IPS-15b (cell line): Measurements from ENCODE around the gene CEMIP.

Source experiments
- H3K27me3 ChIP-seq: one replicate; pipeline ENCODE4 v1.6.1; 2013; ENCODE audit warnings: low read length; ENCODE audit not compliant: control insufficient read depth, insufficient read depth
- H3K36me3 ChIP-seq: one replicate; pipeline ENCODE4 v1.6.1; 2013; ENCODE audit warnings: low read length; ENCODE audit not compliant: control insufficient read depth, insufficient read depth
- H3K4me1 ChIP-seq: one replicate; pipeline ENCODE4 v1.6.1; 2013; ENCODE audit warnings: mild to moderate bottlenecking, low read length; ENCODE audit not compliant: control insufficient read depth, insufficient read depth
- H3K4me3 ChIP-seq: one replicate; pipeline ENCODE4 v1.5.1; 2013; ENCODE audit warnings: low read depth, low read length
- H3K9ac ChIP-seq: one replicate; pipeline ENCODE4 v1.6.1; 2013; ENCODE audit warnings: low read depth, mild to moderate bottlenecking, low read length
- H3K9me3 ChIP-seq: one replicate; pipeline ENCODE4 v1.6.1; 2013; ENCODE audit warnings: mild to moderate bottlenecking, low read length; ENCODE audit not compliant: control insufficient read depth, insufficient read depth

Gene CEMIP

DNA sequence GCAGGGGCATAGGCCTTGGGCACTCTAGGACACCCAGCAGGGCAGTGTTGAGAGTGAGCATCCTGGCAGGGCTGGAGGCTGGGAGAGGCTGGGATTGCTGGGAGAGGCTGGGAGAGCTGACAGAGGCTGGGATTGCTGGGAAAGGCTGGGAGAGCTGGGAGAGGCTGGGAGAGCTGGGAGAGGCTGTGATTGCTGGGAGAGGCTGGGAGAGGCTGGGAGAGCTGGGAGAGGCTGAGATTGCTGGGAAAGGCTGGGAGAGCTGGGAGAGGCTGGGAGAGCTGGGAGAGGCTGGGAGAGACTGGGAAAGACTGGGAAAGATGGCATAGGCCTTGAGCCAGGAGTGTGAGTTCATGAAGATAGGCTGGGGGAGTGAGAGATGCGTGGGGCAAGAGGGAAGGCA lies 132.7 kb downstream of the CEMIP start:
- H3K9ac ChIP-seq, result no peak overlapping the region
- no peaks in the 10 kb centered on the region for H3K9me3 ChIP-seq
- H3K4me1 ChIP-seq, result peaks cover 8% of the 10 kb centered on the region
- no peak overlapping the region for H3K4me3 ChIP-seq
- H3K36me3 ChIP-seq, result no peaks in the 10 kb centered on the region
- H3K27me3 ChIP-seq, result no peaks in the 10 kb centered on the region

DNA sequence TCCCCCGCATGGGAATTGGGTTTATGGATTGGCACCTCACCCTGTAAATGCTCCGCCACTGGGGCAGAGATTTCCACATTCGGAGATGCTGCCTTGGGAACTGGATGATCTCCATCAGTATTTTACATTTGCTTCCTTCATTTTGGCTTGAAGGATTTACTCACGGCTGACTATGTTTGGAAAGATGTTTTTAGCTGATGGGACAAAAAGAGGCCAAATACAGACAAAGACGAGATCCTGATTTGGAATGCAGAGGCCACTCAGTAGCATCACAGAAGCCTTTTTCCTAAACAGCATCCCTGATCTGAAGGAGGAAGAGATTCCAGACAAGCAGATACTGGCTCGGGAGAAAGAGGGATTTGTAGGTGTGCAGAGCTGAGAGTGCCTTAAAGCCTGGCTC lies 133.5 kb downstream of the CEMIP start:
- H3K4me3 ChIP-seq, result no peak overlapping the region
- no peaks in the 10 kb centered on the region for H3K36me3 ChIP-seq
- H3K9ac ChIP-seq, result no peak overlapping the region
- no peaks in the 10 kb centered on the region for H3K27me3 ChIP-seq
- no peaks in the 10 kb centered on the region for H3K9me3 ChIP-seq
- peaks cover 8% of the 10 kb centered on the region for H3K4me1 ChIP-seq

DNA sequence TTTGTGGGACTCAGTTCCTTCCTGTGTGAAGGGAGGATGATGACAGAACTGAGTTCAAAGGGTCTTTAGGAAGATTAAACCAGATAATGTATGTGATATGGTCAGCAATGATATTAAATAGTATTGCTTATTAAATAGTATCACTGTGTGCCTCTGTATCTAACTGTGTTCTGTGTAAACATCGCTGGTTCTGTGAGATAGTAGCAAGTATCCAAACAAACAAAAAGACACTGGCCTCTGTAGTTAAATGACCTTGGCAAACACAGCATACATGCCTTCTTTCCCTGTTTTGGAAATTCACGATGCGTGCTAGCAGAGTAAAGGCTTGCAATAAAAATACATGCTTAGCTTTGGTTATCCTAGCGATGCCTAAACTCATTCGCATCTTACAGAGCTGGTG lies 134.4 kb downstream of the CEMIP start:
- Histone ChIP-seq H3K36me3 (no peaks in the 10 kb centered on the region), H3K4me1 (peaks cover 8% of the 10 kb centered on the region), H3K9me3 (no peaks in the 10 kb centered on the region), H3K9ac (no peak overlapping the region), H3K27me3 (no peaks in the 10 kb centered on the region), H3K4me3 (no peak overlapping the region)

DNA sequence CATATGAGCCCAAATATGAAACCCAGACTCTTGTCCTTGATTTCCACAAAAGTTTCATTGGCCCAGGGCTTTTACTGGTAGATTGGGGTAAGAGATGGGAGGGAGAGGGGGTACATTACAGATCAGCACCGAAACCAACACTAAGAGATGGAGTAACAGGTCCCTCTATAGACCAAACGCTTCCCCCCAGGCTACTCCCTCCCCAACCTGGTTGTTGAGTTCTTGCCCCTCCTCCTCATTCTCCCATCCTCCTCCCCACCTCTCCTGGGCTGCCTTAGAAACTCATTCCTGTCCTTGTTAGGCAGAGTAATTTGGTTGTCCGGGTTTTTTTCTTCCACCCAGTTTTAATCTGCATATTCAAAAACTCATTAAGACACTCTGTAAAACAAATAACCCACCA lies 136.3 kb downstream of the CEMIP start:
- Histone ChIP-seq H3K9ac (no peak overlapping the region), H3K4me1 (peaks cover 8% of the 10 kb centered on the region), H3K36me3 (no peaks in the 10 kb centered on the region), H3K9me3 (no peaks in the 10 kb centered on the region), H3K27me3 (no peaks in the 10 kb centered on the region), H3K4me3 (no peak overlapping the region)

DNA sequence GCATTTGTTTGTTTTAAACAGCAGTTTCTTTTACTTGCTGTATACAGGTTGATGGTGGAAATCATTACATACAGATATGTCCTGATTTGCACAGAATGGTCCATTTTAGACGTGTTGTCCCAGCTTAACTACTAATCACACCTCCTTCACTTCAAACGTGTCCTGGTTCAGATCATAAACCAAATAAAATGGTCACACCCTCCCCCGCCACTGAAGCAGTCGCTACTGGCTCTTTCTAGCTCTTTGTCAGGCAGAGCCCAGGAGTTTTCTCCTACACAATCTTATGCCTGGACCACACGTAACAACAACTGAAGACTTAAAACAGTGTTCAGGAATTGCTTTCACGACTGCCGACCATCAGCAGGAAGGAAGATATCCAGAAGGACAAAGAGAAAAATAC lies 136.9 kb downstream of the CEMIP start:
- H3K9me3 ChIP-seq, result no peaks in the 10 kb centered on the region
- no peak overlapping the region for H3K4me3 ChIP-seq
- no peaks in the 10 kb centered on the region for H3K27me3 ChIP-seq
- no peak overlapping the region for H3K9ac ChIP-seq
- H3K4me1 ChIP-seq, result peaks cover 8% of the 10 kb centered on the region
- H3K36me3 ChIP-seq, result no peaks in the 10 kb centered on the region

DNA sequence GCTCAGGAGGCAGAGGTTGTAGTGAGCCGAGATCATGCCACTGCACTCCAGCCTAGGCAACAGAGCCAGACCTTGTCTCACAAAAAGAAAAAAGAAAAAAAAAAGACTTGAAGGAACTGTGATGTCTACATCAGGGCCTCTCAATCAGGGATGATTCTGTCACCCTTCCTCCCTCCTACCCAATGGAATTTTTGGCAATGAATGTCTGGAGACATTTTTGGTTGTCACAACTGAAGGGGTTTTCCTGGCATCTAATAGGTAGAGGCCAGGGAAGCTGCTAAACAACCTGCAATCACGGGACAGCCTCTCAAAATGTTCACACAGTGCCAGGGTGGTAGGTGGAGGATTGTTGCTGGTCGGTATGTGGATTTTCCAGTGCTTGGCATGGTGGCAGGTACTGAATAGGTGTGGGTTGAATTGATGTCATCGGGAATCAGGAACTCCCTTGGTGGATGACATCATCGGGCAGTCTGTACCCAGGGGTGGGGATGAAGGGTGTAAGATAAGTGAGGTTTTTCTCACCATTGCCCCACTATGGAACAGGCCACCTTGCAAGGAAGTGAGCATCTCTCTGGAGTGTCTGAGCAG lies 139.1 kb downstream of the CEMIP start:
- Histone ChIP-seq H3K27me3 (no peaks in the 10 kb centered on the region), H3K9ac (no peak overlapping the region), H3K9me3 (no peaks in the 10 kb centered on the region), H3K36me3 (no peaks in the 10 kb centered on the region), H3K4me1 (peaks cover 8% of the 10 kb centered on the region), H3K4me3 (no peak overlapping the region)

DNA sequence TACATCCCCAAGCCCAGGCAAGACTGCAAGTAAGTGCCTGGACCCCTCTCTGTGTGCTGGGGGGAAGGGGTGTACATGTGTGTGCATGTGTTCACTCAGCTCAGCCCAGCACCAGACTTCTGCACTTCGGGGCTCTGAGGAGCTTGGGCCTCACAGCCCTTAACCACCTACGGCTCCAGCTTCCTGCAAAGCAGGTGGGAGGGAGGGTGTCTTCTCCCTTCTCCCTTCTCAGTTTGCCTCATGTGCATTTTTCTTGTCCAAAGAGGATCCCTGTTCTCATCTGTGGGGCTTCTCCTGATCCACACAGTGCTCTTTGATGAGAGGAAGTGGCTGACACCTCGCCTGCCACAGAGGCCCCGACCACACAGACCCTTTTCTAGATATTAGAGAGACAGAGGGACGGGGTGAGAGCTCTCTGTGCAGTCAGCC lies 141.1 kb downstream of the CEMIP start:
- H3K27me3 ChIP-seq, result no peaks in the 10 kb centered on the region
- H3K36me3 ChIP-seq, result no peaks in the 10 kb centered on the region
- H3K9ac ChIP-seq, result no peak overlapping the region
- H3K4me3 ChIP-seq, result no peak overlapping the region
- peaks cover 7% of the 10 kb centered on the region for H3K4me1 ChIP-seq
- H3K9me3 ChIP-seq, result no peaks in the 10 kb centered on the region

DNA sequence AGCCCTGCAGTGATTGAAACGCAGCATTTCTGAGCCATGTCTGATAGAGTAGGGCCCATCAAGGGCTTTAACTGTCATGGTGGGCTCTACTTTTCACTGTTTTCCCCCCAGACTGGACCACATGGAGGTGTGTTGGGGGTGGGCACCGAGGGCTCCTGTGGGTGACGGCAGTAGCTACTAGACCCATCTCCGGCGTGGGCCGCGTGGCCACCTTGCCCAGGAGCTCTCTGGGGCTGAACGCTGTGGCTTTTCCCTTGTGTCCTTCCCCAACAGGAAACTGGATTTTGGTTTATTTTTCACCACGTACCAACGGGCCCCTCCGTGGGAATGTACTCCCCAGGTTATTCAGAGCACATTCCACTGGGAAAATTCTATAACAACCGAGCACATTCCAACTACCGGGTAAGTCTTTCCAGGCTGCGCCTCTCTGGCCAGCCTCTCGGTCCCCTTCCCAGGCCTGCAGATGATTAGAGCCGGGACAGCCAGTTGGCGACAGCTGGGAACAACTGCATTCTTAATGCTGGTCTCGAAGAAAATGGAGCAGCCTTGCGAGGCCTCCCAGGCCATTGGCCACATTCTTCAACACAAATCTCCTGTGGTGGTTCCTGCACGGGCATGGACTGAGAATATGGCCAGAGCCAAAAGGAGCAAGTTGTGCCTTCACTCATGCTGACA lies 142.7 kb downstream of the CEMIP start:
- Histone ChIP-seq H3K36me3 (no peaks in the 10 kb centered on the region), H3K9ac (no peak overlapping the region), H3K27me3 (no peaks in the 10 kb centered on the region), H3K4me3 (no peak overlapping the region), H3K9me3 (no peaks in the 10 kb centered on the region), H3K4me1 (no peaks in the 10 kb centered on the region)

DNA sequence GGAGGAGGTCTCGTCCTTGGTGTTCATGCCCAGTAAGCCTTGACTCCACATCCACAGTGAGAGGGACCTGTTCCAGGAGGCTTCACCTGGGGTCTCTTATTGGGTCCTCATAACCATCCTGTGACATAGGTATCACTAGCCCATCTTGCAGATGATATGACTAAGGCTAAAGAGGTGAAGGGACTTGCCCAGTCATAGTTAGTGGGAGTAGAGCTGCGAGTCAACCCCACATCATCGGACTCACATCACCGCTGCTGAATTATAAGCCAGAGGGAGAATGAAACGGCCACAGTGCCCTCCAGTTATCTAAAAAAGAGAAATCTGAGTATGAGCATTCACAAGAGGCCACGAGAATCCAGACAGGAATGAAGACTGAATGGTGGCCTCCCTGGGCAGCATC lies 144.5 kb downstream of the CEMIP start:
- no peak overlapping the region for H3K4me3 ChIP-seq
- H3K4me1 ChIP-seq, result no peaks in the 10 kb centered on the region
- H3K36me3 ChIP-seq, result no peaks in the 10 kb centered on the region
- no peaks in the 10 kb centered on the region for H3K27me3 ChIP-seq
- no peak overlapping the region for H3K9ac ChIP-seq
- no peaks in the 10 kb centered on the region for H3K9me3 ChIP-seq

DNA sequence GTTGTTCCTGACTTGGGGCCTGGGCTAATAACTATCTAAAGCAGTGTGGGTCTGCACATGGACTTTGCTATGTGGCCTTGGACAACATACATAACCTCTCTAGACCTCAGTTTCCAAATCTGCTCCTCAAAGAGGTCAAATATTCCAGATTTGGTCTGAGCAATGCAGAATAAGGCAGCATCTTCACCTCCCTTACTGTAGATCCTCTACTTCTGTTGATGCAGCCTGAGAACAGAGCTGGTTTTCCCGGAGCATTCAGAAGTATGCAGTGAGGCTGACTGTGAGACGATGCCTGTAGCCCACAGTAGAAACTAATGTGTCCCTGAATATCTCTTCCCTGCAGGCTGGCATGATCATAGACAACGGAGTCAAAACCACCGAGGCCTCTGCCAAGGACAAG lies 145.1 kb downstream of the CEMIP start:
- Histone ChIP-seq H3K36me3 (no peaks in the 10 kb centered on the region), H3K4me3 (no peak overlapping the region), H3K27me3 (no peaks in the 10 kb centered on the region), H3K4me1 (no peaks in the 10 kb centered on the region), H3K9ac (no peak overlapping the region), H3K9me3 (no peaks in the 10 kb centered on the region)

DNA sequence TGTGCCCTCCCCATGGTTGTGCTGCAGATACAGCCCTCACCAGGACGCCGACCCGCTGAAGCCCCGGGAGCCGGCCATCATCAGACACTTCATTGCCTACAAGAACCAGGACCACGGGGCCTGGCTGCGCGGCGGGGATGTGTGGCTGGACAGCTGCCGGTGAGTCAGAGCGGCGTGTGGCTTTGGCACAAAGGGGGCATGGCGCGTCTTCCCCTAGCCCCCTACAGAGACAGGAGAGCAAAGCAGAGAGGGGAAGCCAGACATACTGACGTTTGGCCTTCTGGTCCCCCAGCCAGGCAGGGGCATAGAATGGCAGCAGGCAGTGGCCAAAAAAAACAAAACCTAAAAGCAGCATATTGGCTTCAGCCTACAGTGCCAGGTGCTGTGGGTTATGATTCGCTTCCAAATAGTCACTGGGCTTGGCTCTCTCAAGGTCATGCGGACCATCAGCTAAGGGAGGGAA lies 146.5 kb downstream of the CEMIP start:
- H3K27me3 ChIP-seq, result no peaks in the 10 kb centered on the region
- no peaks in the 10 kb centered on the region for H3K9me3 ChIP-seq
- no peak overlapping the region for H3K4me3 ChIP-seq
- H3K36me3 ChIP-seq, result no peaks in the 10 kb centered on the region
- no peak overlapping the region for H3K9ac ChIP-seq
- H3K4me1 ChIP-seq, result no peaks in the 10 kb centered on the region

DNA sequence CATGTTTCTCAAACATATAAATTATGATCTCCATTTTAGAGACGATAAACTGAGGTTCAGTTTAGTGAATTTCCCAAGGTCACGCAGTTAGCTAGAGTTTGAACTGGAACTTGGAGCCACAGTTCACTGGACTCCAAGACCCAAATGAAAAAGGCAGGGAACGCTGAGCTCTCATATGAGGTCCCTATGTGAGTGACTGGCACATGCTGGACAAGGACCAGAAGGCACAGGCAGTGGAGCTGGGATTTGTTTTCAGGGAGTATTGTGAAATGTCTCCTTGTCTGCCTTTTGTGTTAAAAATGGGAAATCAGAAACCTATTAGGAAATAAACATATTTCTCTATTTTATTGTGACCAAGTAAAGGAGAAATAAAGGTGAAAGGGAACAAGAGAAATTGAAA lies 147.0 kb downstream of the CEMIP start:
- no peaks in the 10 kb centered on the region for H3K27me3 ChIP-seq

More for the DNA sequence above, 147.0 kb downstream of the CEMIP start:
- H3K4me1 ChIP-seq, result no peaks in the 10 kb centered on the region
- no peaks in the 10 kb centered on the region for H3K36me3 ChIP-seq
- H3K4me3 ChIP-seq, result no peak overlapping the region
- no peak overlapping the region for H3K9ac ChIP-seq
- H3K9me3 ChIP-seq, result no peaks in the 10 kb centered on the region
